NCI-H2171 (cell line): ENCODE measurements around the gene QPCTL.

ENCODE experiments used
- DNase-seq: peaks from one replicate; lab custom pipeline; 2025; lab: John Stamatoyannopoulos, UW

Gene QPCTL

GRCh38 chr19:45692187-45693105, at the start of gene QPCTL:
TSS of gene QPCTL (plus strand) at chr19:45692666. CDS start at chr19:45692704, 38 bp downstream.
- DNase-seq = peak; percentile 100

GRCh38 chr19:45643024-45643926, 49.2 kb upstream of the QPCTL start:
- DNase-seq = peak; percentile 75

GRCh38 chr19:45643927-45644771, 48.3 kb upstream of the QPCTL start:
- no peak for DNase-seq

GRCh38 chr19:45645068-45645630, 47.3 kb upstream of the QPCTL start:
- no peak for DNase-seq

GRCh38 chr19:45645631-45646344, 46.7 kb upstream of the QPCTL start:
- peak; percentile 85 for DNase-seq

- DNase-seq = no peak
These were observed 46.1 kb upstream of the QPCTL start for GRCh38 chr19:45646345-45646698.

DNA sequence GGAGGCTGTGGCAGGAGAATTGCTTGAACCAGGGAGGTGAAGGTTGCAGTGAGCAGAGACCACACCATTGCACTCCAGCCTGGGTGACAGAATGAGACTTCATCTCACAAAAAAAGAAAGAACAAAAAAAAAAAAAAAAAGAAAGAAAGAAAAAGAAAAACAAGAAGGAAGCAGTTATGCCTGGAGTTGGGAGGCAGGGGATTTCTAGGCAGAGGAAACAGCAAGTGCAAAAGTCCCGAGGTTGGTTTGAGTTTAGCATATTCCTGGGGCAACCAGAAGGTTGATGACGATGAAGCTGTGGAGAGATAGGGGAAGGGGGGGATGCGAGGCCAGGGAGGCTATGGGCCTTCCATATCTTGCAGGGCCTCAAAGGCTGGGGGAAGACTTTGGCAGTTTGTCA, 41.7 kb upstream of the QPCTL start:
- no peak for DNase-seq

- peak; percentile 89 for DNase-seq
These were observed 38.8 kb upstream of the QPCTL start for GRCh38 chr19:45653634-45654033.

DNA sequence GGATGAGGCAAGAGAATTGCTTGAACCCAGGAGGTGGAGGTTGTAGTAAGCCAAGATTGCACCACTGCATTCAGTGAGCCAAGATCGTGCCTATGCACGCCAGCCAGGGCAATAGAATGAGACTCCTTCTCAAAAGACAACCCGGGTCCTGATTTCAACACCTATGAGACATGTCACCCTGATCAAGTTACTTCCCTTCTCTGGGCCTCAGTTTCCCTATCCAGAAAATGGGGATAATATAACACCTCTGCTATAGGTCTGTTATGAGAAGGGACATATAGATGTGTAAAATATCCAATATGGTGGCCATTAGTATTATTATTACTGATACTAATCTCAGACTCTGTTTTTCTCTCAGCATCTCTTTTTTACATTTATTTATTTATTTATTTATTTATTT, 37.4 kb upstream of the QPCTL start:
- DNase-seq = no peak

- DNase-seq = no peak
These were observed 34.8 kb upstream of the QPCTL start for GRCh38 chr19:45657520-45658167.

GRCh38 chr19:45659096-45659729, 33.3 kb upstream of the QPCTL start:
- DNase-seq = no peak

GRCh38 chr19:45660636-45661035, 31.8 kb upstream of the QPCTL start:
- DNase-seq = no peak

DNA sequence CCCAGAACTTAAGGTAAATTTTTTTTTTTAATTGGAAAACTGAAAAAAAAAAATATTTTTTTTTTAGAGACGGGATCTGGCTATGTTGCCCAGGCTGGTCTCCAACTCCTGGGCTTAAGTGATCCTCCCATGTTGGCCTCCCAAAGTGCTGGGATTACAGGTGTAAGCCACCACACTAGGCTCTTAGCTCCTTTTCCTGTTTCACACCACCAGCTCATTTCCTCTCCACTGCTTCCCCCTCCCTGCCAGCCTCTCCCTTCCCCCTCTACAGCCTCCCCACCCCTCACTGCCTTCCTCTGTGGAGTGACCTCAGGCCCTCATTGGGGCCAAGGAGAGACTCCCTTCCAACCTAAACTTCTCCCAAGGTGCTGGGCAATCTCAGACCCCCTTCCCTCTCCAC, 28.7 kb upstream of the QPCTL start:
- DNase-seq = no peak

DNA sequence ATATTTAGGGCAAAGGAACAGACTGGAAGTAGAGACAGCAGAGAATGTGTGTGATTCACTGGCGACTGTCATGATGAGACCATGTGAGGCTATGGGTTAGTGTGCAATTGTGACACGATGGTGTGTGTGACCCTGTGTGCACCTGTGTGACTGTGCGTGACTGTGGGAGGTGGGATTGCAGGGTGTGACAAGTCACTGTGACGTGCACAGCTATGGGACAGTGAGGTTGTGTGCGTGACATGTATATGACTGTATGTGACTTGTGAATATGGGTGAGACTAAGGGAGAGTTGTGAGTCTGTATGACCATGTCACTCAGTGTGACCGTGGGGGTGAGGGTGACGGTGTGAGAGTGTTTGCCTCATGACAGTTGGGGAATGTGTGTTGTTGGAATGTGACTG, 27.9 kb upstream of the QPCTL start:
- no peak for DNase-seq

- DNase-seq = no peak
These were observed 24.7 kb upstream of the QPCTL start, which contains the start of gene GIPR for GRCh38 chr19:45667620-45668341. TSS of gene GIPR (plus strand) at chr19:45668221. CDS start at chr19:45669521, 1,300 bp downstream.

DNA sequence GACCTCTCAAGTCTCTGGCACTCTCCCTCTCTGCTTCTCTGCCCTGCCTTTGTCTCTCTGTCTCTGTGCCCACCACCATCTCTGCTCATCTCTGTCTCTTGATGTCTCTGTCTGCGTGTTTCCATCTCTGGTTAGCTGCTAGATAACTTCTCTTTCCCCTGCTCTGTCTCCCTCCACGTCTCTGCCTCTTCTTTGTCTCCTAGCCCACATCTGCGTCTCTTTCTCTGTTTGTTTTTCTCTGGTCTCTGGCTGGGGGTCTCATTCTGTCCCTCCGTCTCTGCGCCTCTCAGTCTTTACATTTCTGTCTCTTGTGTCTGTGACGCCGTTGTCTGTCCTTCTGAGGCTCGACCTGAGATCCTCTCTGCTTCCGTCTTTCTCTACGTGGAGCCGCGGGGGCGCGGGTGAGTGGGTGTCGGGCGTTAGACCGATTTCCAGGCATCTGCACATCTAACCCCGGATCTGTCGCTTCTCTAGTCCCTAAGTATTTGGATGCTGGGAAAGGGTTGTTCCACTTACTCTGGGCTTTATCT, 24.1 kb upstream of the QPCTL start:
- DNase-seq = no peak

DNA sequence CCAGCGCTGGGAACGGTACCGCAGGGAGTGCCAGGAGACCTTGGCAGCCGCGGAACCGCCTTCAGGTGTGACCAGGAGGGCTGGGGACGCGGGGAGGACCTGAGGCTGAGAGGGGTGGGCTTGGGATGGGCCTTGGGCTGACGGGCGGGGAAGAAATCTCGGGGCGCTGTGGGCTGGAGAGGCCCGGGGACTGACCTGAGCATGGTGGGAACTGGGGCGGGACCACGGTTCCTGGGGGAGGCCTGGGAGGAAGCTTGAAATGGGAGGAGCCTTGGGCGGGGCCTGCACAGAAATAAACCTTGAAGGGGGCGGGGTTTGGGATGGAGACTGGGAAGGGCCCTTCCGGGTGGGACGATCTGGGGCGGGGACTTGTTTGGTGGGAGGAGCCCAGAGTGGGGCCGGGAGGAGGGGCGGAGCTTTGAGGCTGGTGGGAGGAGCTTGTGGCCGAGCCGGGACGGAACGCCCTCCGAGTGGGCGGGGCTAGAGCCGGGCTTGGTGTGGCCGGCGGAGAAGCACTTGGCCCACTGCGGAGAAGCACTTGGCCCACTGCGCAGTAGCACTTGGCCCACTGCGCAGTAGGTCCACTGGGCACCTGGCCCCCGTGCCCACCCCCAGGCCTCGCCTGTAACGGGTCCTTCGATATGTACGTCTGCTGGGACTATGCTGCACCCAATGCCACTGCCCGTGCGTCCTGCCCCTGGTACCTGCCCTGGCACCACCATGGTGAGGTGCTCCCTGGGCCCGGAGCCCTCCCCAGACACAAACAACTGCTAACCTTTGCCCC, 21.6 kb upstream of the QPCTL start:
- DNase-seq = no peak

DNA sequence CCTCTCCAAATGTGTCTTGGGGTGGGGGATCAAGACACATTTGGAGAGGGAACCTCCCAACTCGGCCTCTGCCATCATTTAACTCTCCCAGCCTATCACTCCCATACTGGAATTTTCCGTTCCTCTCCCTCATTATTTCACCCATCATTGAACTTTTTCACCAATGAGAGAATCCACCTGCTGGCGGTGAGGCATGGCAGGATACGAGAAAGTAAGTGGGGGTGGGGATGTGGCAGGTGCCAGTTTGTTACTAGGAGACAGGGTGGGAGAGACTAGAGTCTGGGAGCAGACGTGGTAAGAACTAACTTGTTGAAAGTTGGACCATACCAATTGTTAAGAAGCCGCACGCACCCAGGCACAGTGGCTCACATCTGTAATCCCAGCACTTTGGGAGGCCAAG, 17.5 kb upstream of the QPCTL start:
- DNase-seq = no peak
